ENCODE data around the gene COL9A2.

- TF ChIP-seq ARNTL (CRISPR knock-in tag; IDR thresholded peaks at IDR 0.05; ENCODE audit: borderline replicate concordance, low read depth): no peak
- TF ChIP-seq, protein P1, sequence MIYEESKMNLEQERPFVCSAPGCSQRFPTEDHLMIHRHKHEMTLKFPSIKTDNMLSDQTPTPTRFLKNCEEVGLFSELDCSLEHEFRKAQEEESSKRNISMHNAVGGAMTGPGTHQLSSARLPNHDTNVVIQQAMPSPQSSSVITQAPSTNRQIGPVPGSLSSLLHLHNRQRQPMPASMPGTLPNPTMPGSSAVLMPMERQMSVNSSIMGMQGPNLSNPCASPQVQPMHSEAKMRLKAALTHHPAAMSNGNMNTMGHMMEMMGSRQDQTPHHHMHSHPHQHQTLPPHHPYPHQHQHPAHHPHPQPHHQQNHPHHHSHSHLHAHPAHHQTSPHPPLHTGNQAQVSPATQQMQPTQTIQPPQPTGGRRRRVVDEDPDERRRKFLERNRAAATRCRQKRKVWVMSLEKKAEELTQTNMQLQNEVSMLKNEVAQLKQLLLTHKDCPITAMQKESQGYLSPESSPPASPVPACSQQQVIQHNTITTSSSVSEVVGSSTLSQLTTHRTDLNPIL (CRISPR knock-in tag; IDR thresholded peaks at IDR 0.05; ENCODE audit: low read depth): no peak
- TF ChIP-seq BACH2 (CRISPR knock-in tag; IDR thresholded peaks at IDR 0.05; ENCODE audit: borderline replicate concordance): no peak
- no peak for TF ChIP-seq ISL1 (CRISPR knock-in tag; IDR thresholded peaks at IDR 0.05)
- TF ChIP-seq ESRRG (CRISPR knock-in tag; IDR thresholded peaks at IDR 0.05): no peak
- no peak for TF ChIP-seq ZNF70 (CRISPR knock-in tag; IDR thresholded peaks at IDR 0.05)
- no peak for TF ChIP-seq POU6F1 (CRISPR knock-in tag; IDR thresholded peaks at IDR 0.05; ENCODE audit: borderline replicate concordance, low read depth)
- TF ChIP-seq ZFP3 (CRISPR knock-in tag; IDR thresholded peaks at IDR 0.05): no peak
- no peak for TF ChIP-seq ZC3H10 (CRISPR knock-in tag; IDR thresholded peaks at IDR 0.05)
- no peak for TF ChIP-seq CSRNP3 (CRISPR knock-in tag; IDR thresholded peaks at IDR 0.05)
- no peak for TF ChIP-seq RARB (CRISPR knock-in tag; IDR thresholded peaks at IDR 0.05)
Observed at GRCh38 chr1:40301541-40302299, 15.4 kb downstream of the COL9A2 start.

Data from SK-N-SH treated with all-trans-retinoic acid at 6 μM for 48 hours (cell line).